ENCODE data around the gene KIRREL3.

Gene KIRREL3

GRCh38 chr11:126901783-126902182, 98.8 kb downstream of the KIRREL3 start:
- DNase-seq = no peak

DNA sequence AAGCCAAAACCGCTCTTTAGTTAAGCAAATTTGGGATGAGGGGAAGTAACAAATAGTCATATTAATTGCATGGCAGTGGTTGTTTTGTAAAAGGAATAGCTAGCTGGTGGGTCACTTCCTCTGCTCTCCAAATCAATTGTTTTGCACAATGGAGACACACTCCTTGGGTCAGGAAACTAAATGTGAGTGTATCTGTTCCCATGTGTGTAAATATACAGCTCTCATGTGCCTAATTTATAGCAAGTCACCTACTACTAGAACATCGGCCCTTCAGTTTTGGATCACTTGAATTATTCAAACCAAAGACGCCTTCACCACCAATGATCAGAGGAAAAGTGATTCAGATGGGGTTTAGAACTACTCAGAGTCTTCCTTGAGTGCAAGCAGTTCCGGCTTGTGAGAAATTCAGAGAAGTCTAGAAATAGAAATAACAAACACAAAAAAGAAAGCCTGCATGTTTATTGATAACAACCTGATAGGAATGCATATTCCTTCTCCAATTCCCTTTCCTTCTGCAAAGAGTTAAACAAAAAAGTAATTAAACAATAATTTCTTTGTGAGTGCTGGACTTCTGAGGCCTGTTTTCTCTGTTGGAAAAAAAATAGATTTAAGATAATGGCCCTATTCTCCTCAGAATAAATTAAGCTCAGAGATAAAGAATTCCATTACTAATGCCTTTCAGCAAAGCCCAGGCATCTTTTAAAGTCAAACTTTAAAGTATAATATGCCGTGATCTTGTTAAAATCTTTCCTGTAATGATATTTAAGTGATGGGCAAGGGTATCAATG, 100.4 kb downstream of the KIRREL3 start:
- DNase-seq = no peak

GRCh38 chr11:126898802-126899201, 101.8 kb downstream of the KIRREL3 start:
- DNase-seq = no peak

- no peak for DNase-seq
These were observed 103.1 kb downstream of the KIRREL3 start for GRCh38 chr11:126897430-126897829.

GRCh38 chr11:126896025-126896424, 104.5 kb downstream of the KIRREL3 start:
- DNase-seq = no peak

DNA sequence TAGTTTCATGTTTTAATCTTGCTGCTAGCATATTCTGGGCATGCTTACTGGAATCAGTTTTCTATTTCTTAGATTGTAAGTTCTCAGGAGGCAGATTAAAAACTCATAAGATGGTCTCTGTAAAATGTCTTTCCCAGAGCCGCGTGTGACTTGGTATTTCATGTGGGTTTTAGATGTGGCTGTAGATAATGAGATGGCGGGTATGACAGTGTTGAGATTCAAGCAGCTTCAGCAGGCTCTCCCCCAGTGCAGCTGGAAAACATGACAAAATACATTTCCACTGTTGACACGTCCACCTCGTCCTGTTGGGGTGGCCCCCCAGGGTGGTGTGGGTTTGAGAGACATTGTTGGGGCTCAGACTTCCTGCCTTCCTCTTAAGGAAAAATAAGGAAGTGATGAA, 106.8 kb downstream of the KIRREL3 start:
- DNase-seq = no peak

- no peak for DNase-seq
These were observed 107.8 kb downstream of the KIRREL3 start for GRCh38 chr11:126892756-126893155.

DNA sequence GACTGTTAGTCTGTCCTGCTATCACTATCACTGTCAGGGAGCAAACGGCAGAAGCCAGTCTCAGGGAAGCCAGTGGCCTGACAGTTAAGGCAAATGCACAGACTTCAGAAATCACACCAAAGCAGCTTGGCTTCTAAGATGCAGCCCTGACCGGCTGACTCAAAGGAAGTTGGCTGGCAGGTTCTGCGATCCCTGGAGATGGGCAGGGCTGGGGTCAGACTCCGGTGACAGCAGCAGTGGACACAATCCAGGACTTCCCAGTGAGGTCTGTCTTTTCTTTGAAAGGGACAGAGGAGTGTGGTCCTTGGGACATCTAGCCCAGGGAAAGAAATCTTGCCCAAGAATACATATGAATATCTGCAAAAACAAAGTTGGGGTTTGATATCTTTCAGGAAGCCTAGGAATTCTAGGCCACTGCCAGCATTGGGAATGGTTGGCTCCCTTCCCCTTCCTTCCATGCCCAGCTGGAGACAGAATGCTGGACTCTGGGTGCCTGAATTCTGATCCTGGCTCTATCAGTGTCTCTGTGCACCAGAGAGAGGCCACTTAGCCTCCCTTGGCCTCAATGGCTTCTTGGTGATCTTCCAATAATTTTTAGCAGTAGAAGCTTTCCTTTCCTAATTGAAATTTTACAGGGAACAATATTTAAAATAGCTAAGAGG, 108.9 kb downstream of the KIRREL3 start:
- no peak for DNase-seq

DNA sequence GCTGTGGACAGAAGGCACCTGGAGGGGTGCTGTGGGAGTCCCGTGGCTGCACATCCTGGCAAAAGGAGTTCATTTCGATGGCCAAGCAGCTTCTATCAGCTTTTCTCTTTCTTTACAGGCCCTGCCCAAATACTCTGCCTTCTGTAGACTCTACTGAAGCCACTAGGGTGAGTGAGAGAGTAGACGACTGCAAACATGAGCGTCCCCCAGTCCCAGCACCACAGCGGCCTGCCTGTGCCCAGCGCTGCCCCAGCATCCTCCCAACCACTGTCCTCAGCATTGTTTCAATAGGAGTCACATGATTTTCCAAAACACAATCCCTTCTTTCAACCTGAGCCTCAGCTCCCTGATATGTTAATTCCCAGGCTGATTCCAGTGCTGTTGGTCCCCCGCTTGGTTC, 110.0 kb downstream of the KIRREL3 start:
- no peak for DNase-seq

- DNase-seq = no peak
These were observed 112.4 kb downstream of the KIRREL3 start for GRCh38 chr11:126888115-126888712.

- no peak for DNase-seq
These were observed 113.9 kb downstream of the KIRREL3 start for GRCh38 chr11:126886636-126887035.

GRCh38 chr11:126886085-126886484, 114.5 kb downstream of the KIRREL3 start:
- DNase-seq = no peak

GRCh38 chr11:126884594-126884993, 116.0 kb downstream of the KIRREL3 start:
- DNase-seq = no peak

DNA sequence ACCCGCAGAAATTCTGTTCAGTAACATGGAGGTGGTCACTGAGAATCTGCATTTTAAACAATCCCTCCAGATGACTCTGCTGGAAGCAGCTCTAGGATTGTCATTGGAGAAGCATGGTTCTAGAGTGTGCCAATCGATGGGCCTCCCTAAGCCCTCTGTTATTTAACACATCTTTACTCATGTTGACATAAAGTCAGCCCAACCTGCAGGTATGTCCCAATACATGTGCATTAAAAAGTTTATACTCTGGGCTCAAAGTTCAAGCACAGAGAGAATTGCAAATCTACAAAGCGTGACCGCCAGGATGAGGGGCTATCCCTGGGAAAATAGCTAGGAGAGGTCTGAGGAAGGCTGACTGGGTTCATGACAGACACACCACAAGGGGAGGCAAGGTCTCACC, 116.4 kb downstream of the KIRREL3 start:
- DNase-seq = no peak

- DNase-seq = no peak
These were observed 119.7 kb downstream of the KIRREL3 start for GRCh38 chr11:126880872-126881271.

DNA sequence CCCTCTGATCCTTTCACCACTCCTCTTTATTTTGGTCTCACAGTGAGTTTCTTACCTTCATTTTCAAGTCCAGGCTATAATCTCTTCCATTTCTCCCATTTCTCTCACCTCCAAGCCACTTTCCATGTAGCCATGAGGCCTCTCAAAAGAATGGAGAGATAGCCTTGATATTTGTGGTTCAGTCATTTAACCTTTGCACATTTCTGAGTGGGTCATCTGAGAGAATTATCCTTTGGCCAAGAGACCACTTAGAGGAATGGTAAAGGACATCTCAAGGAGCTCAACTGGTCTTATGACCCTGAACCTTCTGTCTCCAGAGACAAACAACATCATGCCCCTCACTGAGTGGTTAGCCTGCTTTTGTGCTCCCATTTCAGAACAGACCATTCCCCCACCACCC, 121.1 kb downstream of the KIRREL3 start:
- DNase-seq = no peak

DNA sequence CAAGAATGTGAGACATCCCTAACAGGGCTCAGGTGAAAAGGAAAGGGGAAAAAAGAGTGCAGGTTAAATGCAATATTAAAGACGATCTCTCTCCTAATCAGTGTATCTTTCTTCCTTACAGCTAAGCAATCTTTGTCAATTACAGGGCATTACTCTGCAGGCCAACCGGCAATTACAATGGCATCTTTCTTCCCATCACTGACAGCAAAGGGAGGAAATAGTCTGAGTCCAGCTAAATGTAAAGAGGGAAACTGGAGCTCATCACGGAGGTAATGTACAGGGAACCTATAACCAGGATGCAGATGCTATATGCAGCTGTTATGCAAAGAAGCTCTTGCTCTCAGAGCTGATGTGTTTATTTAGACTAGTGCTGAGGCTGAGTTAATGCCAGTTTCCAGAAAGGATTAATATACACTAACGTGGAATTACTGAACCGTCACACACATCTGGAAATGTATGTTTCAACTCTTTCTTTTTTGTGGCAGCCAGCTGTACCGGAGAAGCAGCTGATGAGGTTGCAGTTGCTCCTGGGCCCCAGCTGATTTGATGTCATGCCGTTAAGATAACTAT, 121.6 kb downstream of the KIRREL3 start:
- DNase-seq = no peak

- no peak for DNase-seq
These were observed 125.7 kb downstream of the KIRREL3 start for GRCh38 chr11:126874831-126875230.

DNA sequence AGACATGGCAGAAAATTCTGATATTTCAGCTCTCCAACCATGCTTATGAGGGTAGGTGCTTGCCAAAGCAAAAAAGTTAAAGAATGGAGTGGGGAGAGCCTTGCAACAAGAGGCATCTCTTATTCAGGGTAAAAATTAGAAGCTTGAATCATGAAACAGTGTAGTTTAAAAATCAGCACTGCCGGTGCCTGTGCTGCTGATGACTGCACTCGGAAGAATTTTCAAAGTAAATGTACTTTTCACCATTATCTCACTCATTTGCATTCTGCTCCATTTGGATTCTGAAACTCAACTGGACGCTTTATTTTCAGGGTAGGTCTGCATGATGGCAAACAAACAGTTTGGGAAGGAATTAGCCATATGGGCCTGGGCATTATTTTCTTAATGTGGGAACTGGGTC, 126.3 kb downstream of the KIRREL3 start:
- DNase-seq = no peak

DNA sequence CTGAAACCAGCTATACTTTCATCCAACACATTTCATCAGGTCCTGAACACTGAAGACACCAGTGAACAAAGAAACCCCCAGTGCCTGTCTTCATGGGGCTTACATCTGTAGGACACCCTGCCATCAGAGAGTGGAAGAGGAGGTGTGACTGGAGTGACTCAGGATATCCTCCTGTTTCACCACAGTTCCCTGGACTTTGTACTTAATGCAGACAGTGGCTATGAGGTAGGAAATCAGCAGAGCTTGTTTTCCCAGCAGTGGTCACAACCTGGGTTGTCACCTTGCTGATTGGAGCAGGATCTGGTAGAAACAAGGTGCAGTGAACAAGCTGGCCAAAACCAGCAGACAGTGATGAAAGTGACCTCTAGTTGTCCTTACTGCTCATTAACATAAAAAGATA, 128.8 kb downstream of the KIRREL3 start:
- no peak for DNase-seq

GRCh38 chr11:126870021-126870420, 130.5 kb downstream of the KIRREL3 start:
- DNase-seq = no peak

GRCh38 chr11:126868741-126869140, 131.8 kb downstream of the KIRREL3 start:
- no peak for DNase-seq

GRCh38 chr11:126864934-126865333, 135.6 kb downstream of the KIRREL3 start:
- DNase-seq = no peak
